Measurements from ENCODE around the gene PRR7. TPM values are rescaled to one million over a fixed set of nuclear protein-coding genes. Genes with fewer than 3 reads are reported as not detected.

PRR7 gene
- total and polyA plus RNA-seq, 2 experiments from 2014 or later: 7.6 to 9.7 TPM

GRCh38 chr5:177427211-177427822 lies 19.3 kb upstream of the PRR7 start:
- Histone ChIP-seq H3K27me3 (ENCODE audit: insufficient read depth) (no peaks in the 10 kb centered on the region), H3K4me2 (peak overlapping the region; percentile 93), H3K27ac (ENCODE audit: low read depth) (peak overlapping the region; percentile 84; the same call in 1 of the 2 replicates), H2AFZ (peak overlapping the region; percentile 47; the same call in 1 of the 2 replicates), H3K4me1 (ENCODE audit: insufficient read depth) (peaks cover 20% of the 10 kb centered on the region), H3K36me3 (ENCODE audit: insufficient read depth) (no peaks in the 10 kb centered on the region), H4K20me1 (replicated peaks; ENCODE audit: insufficient read depth) (peaks cover 13% of the 10 kb centered on the region), H3K79me2 (replicated peaks; ENCODE audit: insufficient read depth) (peaks cover 21% of the 10 kb centered on the region), H3K9me2 (ENCODE audit: insufficient read depth) (no peaks in the 10 kb centered on the region), H3F3A (replicated peaks; ENCODE audit: low read depth) (peaks cover 16% of the 10 kb centered on the region), H3K4me3 (peak overlapping the region; percentile 89)
- H3K27me3 Mint-ChIP-seq (ENCODE audit: insufficient read depth, low read depth, poor library complexity): peaks cover 21% of the 10 kb centered on the region
- H3K4me1 Mint-ChIP-seq: peaks cover 24% of the 10 kb centered on the region
- peak overlapping the region; percentile 84 for H3K4me3 Mint-ChIP-seq
- H3K9me3 Mint-ChIP-seq: no peaks in the 10 kb centered on the region; the same call in 2 of the 3 replicates
- H3K27ac Mint-ChIP-seq: peak overlapping the region; percentile 38; the same call in 1 of the 2 replicates
- no peak for TF ChIP-seq JUNB (IDR thresholded peaks at IDR 0.05; ENCODE audit: unreplicated experiment)
- TF ChIP-seq CREB1 (CRISPR knock-in tag; IDR thresholded peaks at IDR 0.05; ENCODE audit: low read depth): no peak
- no peak for TF ChIP-seq EZH2 (IDR thresholded peaks at IDR 0.05; ENCODE audit: low read depth, unreplicated experiment)
- no peak for TF ChIP-seq ZNF114 (CRISPR knock-in tag; IDR thresholded peaks at IDR 0.05)
- TF ChIP-seq POLR2AphosphoS5 (IDR thresholded peaks at IDR 0.05; ENCODE audit: low read depth): no peak
- TF ChIP-seq REST (IDR thresholded peaks at IDR 0.05; ENCODE audit: unreplicated experiment): no peak
- no peak for TF ChIP-seq STAT1 (IDR thresholded peaks at IDR 0.05; ENCODE audit: unreplicated experiment)
- TF ChIP-seq EZH2phosphoT487 (IDR thresholded peaks at IDR 0.05; ENCODE audit: unreplicated experiment): no peak
- no peak for TF ChIP-seq NANOG (IDR thresholded peaks at IDR 0.05; ENCODE audit: borderline replicate concordance)
- TF ChIP-seq ZNF462 (CRISPR knock-in tag; IDR thresholded peaks at IDR 0.05): no peak
- TF ChIP-seq ZNF331 (CRISPR knock-in tag; IDR thresholded peaks at IDR 0.05; ENCODE audit: low read depth): no peak
- no peak for TF ChIP-seq ETS1 (IDR thresholded peaks at IDR 0.05)
- no peak for TF ChIP-seq CTCF (conservative IDR thresholded peaks at IDR 0.05; ENCODE audit: low read depth in 2 of 2)
- DNase-seq (ENCODE audit: low spot score) (no peak), ATAC-seq (no peak)
- H3K36me3 Mint-ChIP-seq (ENCODE audit: low read depth): peaks cover 4% of the 10 kb centered on the region; the same call in 2 of the 3 replicates

Measured in GM23338 (cell line).